Stimulated activated CD8-positive, alpha-beta memory T cell treated with anti-CD3 and anti-CD28 coated beads, Interleukin-2, amount 100 ng/mL, for 1 hour (primary cell): ENCODE data around the gene ABR.
"Not testable (repeated sequence)": the region's sequence is repeated elsewhere in the genome, so short reads cannot be mapped to it uniquely, and the experiment has no call there.

Source experiments
- DNase-seq, 2 donors: peaks; one replicate each; pipeline ENCODE4 v3.0.0-alpha.2; 2020; ENCODE audit warnings: low read depth in 2 of 2

ABR gene

DNA sequence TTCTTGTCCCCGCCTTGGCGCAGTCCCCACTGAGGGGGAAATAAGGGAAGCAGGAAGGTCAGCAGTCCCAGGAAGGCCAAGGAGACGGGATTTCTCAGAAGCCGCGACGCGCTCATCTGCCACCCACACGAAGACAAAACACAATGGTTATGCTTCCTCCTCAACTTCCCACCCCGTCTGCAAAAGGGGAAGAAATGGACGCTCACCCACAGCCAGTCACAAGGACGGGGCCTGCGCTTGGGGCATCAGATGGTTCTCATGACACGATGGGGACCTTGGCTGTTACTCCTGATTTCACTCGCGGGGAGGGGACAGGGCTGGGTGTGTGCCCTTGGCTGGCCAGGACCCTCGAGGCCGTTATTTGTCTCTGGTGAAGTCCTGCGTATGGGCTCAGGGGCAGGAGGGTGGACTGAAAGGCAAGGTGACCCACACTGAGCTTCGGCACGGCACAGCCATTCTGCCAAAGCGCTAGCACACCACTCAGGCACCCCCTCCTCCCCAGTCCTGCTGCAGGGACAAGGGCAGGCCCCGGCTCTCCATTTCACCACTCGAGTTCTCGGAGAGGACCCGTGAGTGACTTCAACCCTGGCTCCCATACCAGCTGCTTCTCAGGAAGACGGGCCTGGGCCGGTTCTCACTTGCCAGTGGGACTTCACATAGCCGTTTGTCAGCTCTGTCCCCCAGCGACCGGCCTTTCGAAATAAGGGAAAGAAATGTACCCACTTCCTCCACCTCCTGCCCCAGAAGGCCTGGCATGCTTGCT lies 84.5 kb downstream of the ABR start:
- no peak for DNase-seq

DNA sequence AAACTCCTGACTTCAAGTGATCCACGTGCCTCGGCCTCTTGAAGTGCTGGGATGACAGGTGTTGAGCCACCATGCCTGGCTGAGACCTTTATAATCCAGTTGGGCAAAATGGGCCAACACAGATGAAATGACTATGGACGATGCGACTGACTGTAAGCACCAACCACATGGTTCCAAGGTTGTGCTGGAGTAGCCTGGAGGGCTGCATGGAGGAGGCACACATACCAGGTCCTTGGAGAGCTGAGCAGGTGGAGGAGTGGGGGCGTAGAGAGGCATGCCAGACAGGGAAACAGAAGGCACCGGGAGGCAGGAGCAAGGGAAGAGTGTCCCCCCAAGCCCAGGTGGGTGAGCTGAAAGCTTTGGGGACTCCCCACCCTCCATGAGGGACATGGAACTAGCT lies 85.2 kb downstream of the ABR start:
- no peak for DNase-seq

- DNase-seq = no peak
Measured at GRCh38 chr17:1091900-1092299, 87.9 kb downstream of the ABR start.

DNA sequence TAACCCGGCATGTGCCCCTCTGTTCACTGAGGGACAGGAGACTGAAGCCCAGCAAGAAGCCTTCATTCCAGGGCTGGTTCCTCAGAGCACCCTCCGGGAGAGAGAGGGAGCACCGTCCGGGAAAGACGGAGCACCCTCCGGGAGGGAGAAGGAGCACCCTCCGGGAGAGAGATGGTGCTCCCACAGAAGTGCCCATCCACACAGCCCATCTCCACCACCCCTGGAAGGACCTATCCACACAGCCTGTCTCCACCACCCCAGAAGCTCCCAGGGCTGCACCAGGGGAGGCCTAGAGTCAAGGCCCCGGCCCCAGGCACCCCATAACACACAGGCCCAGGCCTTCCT lies 88.6 kb downstream of the ABR start:
- no peak for DNase-seq

DNA sequence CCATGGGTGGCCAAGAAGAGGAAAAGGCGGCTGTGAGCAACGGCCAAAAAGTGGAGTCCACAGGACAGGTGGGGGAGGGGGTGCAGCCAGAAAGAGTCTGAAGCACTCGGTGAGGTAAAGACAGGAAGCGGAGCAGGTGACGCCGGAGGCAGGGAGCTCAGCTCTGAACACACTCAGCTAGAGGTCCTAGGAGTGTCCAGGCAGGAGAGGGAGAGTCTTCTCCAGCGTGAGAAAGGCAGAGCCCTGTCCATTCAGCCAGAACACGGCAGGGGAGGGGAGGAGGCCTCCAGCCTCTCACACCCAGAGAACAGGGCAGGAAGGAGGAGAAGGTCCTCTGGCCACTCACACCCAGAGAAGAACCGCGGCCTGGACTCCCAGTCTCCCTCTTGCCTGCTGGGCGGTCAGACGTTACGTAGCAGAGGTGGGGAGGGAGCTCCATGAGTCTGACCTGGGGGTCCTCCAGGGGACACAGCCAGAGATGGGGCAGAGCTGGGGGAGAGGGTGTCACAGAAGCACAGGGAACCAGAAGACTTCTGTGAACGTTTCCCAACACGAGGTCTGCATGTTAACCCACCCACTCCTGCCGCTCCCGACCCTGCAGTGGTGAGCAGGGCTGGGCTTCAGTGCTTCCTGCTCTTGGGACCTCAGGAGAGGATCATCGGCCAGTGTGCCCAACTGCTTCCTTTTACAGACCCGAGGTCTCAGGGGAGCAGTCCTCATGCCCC lies 89.2 kb downstream of the ABR start:
- DNase-seq = no peak

DNA sequence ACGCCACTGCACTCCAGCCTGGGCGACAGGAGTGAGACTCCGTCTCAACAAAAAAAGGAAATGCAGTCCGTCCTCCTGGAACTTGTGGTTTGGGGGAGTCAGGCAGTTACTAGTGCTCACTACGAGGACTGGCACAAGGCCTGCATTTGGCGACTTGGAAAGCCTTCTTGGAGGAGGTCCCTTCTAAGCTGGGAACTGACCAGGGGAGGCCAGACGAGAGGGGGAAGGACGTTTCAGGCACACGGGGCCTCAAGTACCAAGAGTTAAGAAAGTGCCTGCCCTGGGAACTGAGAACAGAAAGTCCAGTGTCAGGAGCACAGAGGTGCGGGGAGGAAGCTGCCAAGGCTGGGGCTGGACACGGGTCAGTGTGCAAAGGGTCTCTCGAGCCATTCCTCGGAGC lies 89.9 kb downstream of the ABR start:
- no peak for DNase-seq

DNA sequence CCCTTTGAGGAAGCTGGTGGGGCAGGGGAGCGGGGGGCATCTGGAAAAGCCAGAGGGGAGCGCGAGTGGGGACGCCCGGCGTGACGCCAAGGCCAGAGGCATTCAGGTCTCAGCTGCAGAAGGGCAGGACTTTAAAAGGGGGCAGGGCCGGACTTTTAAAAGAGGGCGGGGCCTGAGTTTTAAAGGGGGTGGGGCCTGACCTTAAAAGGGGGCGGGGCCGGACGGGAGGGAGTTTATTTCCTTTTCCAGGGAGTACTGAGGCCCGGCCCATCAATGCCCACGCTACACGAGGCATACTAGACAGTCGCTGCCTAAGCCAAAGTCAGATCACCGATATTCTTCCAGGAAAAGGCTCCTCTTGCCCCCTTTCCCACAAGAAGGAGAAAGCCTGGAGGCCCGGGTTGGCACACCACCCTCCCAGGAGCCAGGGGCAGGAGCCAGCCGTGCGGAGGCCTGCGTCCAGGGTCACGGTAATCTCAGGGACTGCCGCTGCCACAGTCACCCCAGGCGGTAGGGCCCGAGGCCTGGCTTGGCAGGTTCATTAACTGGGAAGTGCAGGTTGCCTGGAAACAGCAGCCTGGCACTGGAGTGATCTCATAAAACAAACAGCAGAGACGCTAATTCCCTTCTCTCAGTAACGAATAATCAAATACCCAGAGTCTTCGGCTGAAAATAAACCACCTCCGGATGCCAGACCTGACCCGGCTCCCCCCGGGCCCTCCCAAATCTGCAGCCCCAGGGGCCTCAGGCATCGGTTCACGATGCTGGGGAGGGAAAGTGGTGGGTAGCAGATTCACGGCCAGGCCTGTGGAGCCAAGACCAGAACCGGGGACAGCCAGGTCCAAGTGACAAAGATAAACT lies 92.2 kb downstream of the ABR start:
- DNase-seq = no peak

- no peak for DNase-seq
Measured at GRCh38 chr17:1083451-1084187, 96.2 kb downstream of the ABR start.

DNA sequence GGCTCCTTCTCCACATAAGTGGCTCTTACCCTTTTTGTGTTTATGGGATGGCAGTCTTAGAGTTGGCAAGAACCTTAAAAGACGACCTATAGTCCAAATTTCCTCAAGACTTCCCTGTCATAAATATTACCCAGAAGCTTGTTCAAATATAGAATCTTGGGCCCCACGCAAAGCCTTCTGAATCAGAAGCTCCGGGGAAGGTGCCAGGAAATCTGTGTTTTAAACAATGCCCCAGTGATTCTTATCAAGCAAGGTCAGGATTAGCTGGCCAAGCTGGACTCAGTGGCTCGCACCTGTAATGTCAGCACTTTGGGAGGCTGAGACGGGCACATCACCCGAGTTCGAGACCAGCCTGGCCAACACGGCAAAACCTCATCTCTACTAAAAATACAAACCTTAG lies 97.2 kb downstream of the ABR start:
- no peak for DNase-seq

GRCh38 chr17:1078831-1079561 lies 100.8 kb downstream of the ABR start:
- DNase-seq = no peak

- no peak for DNase-seq
Measured at GRCh38 chr17:1077986-1078711, 101.6 kb downstream of the ABR start.

DNA sequence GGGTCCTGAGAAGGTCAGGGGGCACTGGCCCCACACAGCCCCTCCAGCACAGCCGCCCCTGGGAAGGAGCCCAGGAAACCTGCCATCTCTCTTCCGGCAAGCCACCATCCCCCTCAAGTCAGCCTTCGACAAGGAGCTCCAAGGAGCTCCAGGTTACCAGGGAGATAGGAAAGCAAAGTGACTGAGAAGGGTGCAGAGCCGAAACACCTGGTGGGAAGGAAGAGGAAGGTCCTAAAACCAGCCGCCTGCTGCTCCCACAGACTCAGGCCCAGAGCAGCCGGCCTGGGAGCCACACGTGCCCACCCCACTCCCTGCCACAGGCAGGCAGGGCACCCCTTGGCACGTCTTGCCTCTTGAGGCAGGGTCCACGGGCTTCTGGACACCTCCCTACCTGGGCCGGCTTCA lies 102.2 kb downstream of the ABR start:
- DNase-seq = no peak

DNA sequence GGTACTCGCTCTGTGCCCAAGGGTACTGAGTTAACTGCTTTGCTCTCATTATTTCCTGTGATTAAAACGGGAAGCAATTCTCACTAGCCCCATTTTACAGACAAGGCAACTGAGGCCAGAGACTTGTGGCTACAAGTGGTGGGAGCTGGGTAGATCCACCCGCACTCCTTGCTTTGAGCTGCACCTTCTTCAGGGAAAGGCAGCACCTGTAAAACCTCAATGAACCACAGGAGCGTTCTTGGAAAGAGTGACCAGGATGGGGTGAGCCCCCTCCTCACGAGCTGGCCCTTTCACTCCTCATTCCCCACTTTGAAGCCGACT lies 102.8 kb downstream of the ABR start:
- DNase-seq = no peak

DNA sequence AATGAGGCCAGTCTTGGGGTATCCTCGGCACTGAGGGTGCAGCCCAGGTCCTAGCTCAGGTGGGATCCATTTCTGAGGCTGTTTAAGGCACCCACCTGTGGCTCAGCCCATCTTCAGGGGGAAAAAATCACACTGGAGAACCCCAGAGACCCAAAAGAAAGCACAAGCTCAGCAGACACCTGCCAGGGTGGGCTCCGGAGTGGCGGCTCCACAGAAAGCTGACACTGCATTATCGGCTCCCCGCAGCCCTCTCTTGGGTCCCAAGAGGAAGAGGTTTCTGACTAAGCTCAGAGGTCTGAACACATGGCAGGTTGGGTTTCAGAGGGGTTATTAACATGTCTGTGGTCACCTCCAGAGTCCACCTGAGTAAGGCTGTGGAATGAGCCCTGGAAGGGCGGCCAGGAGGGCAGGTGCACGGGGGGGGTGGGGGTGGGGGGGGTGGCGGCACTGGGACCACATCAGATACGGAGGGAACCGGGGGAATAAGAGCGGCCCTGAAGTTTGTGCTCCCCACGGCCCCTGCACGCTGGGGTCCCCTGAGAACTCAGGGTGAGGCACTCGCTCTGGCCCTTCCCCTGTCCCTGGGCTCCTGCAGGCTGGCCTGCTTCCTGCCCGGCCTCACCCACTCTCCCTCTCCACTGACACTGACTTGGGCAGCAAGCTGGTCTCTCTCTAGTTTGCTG lies 103.3 kb downstream of the ABR start:
- no peak for DNase-seq

DNA sequence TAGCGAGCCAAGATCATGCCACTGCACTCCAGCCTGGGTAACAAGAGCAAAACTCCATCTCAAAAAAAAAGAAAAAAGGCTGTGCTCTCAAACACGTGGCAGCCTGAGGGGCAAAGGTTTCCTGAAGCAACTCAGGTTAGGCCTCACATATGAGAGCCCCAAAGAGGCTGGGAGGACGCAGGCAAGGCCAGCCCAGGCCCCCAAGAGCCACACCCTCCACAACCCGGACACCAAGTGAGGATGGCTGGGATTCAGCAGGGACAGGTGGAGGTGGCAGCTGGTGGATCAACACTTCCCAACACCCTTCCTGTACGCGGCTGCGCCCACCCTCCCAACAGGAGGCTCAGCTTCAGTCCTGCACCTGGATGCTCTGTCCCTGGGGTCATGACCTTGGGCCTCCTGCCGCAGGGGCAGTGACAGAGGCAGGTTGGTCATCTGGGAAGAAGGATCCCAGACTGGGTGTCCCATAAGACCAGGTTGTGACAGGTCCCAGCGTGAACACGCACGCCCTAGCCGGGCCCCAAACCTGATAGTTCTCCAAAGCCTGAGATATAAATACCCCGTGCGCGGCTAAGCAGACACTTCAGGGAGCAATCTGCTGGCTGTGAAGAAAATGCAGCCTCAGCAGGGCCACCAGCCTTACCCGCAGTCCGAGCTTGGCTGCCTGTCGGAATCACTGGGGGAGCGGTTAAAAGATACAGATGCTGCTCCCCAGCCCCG lies 104.7 kb downstream of the ABR start:
- no peak for DNase-seq

DNA sequence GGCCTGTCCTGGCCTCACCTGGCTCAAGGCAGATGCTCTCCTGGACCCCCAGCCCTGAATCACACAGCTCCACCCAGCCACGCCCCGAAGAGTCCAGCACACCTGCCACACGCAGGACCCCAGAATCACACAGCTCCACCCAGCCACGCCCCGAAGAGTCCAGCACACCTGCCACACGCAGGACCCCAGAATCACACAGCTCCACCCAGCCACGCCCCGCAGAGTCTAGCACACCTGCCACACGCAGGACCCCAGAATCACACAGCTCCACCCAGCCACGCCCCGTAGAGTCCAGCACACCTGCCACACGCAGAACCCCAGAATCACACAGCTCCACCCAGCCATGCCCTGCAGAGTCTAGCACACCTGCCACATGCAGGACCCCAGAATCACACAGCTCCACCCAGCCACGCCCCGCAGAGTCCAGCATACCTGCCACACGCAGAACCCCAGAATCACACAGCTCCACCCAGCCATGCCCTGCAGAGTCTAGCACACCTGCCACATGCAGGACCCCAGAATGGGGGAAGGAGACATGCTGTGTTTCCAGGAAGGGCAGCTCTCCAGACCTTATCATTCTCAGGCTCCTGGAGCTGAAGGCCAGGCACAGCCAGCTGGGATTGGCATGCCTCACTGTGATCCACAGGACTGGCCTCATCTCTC lies 105.7 kb downstream of the ABR start:
- DNase-seq = not testable (repeated sequence)

GRCh38 chr17:1073241-1073962 lies 106.4 kb downstream of the ABR start:
- DNase-seq = no peak

DNA sequence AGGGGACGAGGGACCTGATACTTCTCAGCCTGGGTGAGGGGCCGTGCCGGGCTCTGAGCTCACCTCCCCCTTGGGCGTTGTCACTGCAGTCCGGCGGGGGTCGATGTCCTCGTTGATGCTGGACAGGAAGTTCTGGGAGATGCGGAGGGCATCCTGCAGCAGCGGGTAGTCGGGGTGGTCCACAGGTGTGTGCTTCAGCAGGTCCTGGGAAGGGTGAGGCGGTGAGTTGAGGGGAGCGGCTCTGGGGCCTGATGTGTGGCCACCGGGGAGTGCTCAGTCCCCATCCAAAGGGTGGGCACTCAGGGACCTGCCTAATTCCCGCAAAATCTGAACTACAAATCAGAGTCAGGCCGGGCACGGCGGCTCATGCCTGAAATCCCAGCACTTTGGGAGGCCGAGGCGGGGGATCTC lies 107.2 kb downstream of the ABR start:
- no peak for DNase-seq
